GM15510 (cell line): ENCODE results near the gene TRHDE.

Experiments
- POLR2A ChIP-seq: IDR thresholded peaks from 3 replicates; pipeline ENCODE4 v1.6.1; 2011; ENCODE audit warnings: borderline replicate concordance; ENCODE audit not compliant: insufficient read length; ENCODE audit errors: extremely low read depth

The TRHDE gene

GRCh38 chr12:72323881-72324280 is 51.7 kb downstream of the TRHDE start:
- TF ChIP-seq POLR2A = no peak

GRCh38 chr12:72330301-72330700 is 58.1 kb downstream of the TRHDE start:
- TF ChIP-seq POLR2A = no peak

GRCh38 chr12:72330784-72331183 is 58.6 kb downstream of the TRHDE start:
- no peak for TF ChIP-seq POLR2A

GRCh38 chr12:72337382-72337781 is 65.2 kb downstream of the TRHDE start:
- no peak for TF ChIP-seq POLR2A

- TF ChIP-seq POLR2A = no peak
Measured at GRCh38 chr12:72337946-72338345, 65.8 kb downstream of the TRHDE start.

- no peak for TF ChIP-seq POLR2A
Measured at GRCh38 chr12:72338437-72338836, 66.3 kb downstream of the TRHDE start.

- no peak for TF ChIP-seq POLR2A
Measured at GRCh38 chr12:72346363-72346944, 74.3 kb downstream of the TRHDE start.

GRCh38 chr12:72349491-72349890 is 77.3 kb downstream of the TRHDE start:
- no peak for TF ChIP-seq POLR2A

GRCh38 chr12:72359416-72359815 is 87.2 kb downstream of the TRHDE start:
- no peak for TF ChIP-seq POLR2A

- no peak for TF ChIP-seq POLR2A
Measured at GRCh38 chr12:72365151-72365550, 93.0 kb downstream of the TRHDE start.

GRCh38 chr12:72366255-72366654 is 94.1 kb downstream of the TRHDE start:
- no peak for TF ChIP-seq POLR2A

- TF ChIP-seq POLR2A = no peak
Measured at GRCh38 chr12:72368298-72368697, 96.1 kb downstream of the TRHDE start.

GRCh38 chr12:72368719-72369422 is 96.7 kb downstream of the TRHDE start:
- no peak for TF ChIP-seq POLR2A

GRCh38 chr12:72369423-72369959 is 97.3 kb downstream of the TRHDE start:
- no peak for TF ChIP-seq POLR2A

GRCh38 chr12:72380441-72380840 is 108.3 kb downstream of the TRHDE start:
- TF ChIP-seq POLR2A = no peak

- TF ChIP-seq POLR2A = no peak
Measured at GRCh38 chr12:72388322-72388721, 116.2 kb downstream of the TRHDE start.
